WTC11 (cell line): ENCODE measurements around the gene CFAP91. TPM values are rescaled to one million over a fixed set of nuclear protein-coding genes. Genes with fewer than 3 reads are reported as not detected.

ENCODE experiments used
- ARID4B ChIP-seq: sonication (generic); formaldehyde crosslinking; IDR thresholded peaks from 2 replicates; pipeline ENCODE4 v1.8.0; 2023; ENCODE audit warnings: missing genetic modification reagents, mild to moderate bottlenecking, borderline replicate concordance
- ESRRA ChIP-seq: sonication (generic); formaldehyde crosslinking; IDR thresholded peaks from 2 replicates; pipeline ENCODE4 v1.8.1; 2022; ENCODE audit warnings: mild to moderate bottlenecking, missing genetic modification reagents, borderline replicate concordance
- FOXK1 ChIP-seq: sonication (generic); formaldehyde crosslinking; IDR thresholded peaks from 2 replicates; pipeline ENCODE4 v1.8.0; 2022; ENCODE audit warnings: mild to moderate bottlenecking, moderate library complexity, missing genetic modification reagents
- FOXP4 ChIP-seq: sonication (generic); formaldehyde crosslinking; IDR thresholded peaks from 2 replicates; pipeline ENCODE4 v1.8.0; 2022; ENCODE audit warnings: mild to moderate bottlenecking, missing genetic modification reagents
- GABPB1 ChIP-seq: sonication (generic); formaldehyde crosslinking; IDR thresholded peaks from 2 replicates; pipeline ENCODE4 v1.8.1; 2023; ENCODE audit warnings: mild to moderate bottlenecking, missing genetic modification reagents
- GRHL2 ChIP-seq: fragments of 250-450 bp; sonication (Bioruptor Pico); IDR thresholded peaks from 2 replicates; pipeline ENCODE4 v1.8.0; 2022; ENCODE audit warnings: mild to moderate bottlenecking, moderate library complexity; ENCODE audit not compliant: insufficient replicate concordance, severe bottlenecking
- JUN ChIP-seq: sonication (generic); formaldehyde crosslinking; IDR thresholded peaks from 2 replicates; pipeline ENCODE4 v1.8.0; 2023; ENCODE audit warnings: mild to moderate bottlenecking, missing genetic modification reagents
- MXD4 ChIP-seq: fragments of 250-450 bp; sonication (Bioruptor Pico); IDR thresholded peaks from 2 replicates; pipeline ENCODE4 v1.8.0; 2021; ENCODE audit warnings: mild to moderate bottlenecking, moderate library complexity, borderline replicate concordance
- NFATC4 ChIP-seq: fragments of 250-450 bp; sonication (Bioruptor Pico); IDR thresholded peaks from 2 replicates; pipeline ENCODE4 v1.9.0; 2021; ENCODE audit warnings: mild to moderate bottlenecking
- NR1H2 ChIP-seq: sonication (generic); formaldehyde crosslinking; IDR thresholded peaks from 2 replicates; pipeline ENCODE4 v1.9.0; 2021; ENCODE audit warnings: mild to moderate bottlenecking, moderate library complexity, missing genetic modification reagents
- NR3C1 ChIP-seq: sonication (generic); formaldehyde crosslinking; conservative IDR thresholded peaks from 2 replicates; pipeline ENCODE4 v1.8.1; 2023; ENCODE audit warnings: low read depth, mild to moderate bottlenecking, missing genetic modification reagents
- PRRX2 ChIP-seq: fragments of 250-450 bp; sonication (Bioruptor Pico); IDR thresholded peaks from 2 replicates; pipeline ENCODE4 v1.8.0; 2021; ENCODE audit warnings: mild to moderate bottlenecking
- RORB ChIP-seq: fragments of 250-450 bp; sonication (Bioruptor Pico); IDR thresholded peaks from 2 replicates; pipeline ENCODE4 v1.9.0; 2021; ENCODE audit warnings: mild to moderate bottlenecking
- SP1 ChIP-seq: sonication (generic); formaldehyde crosslinking; conservative IDR thresholded peaks from 2 replicates; pipeline ENCODE4 v1.8.1; 2022; ENCODE audit warnings: missing genetic modification reagents
- TCF7 ChIP-seq: sonication (generic); formaldehyde crosslinking; IDR thresholded peaks from 2 replicates; pipeline ENCODE4 v1.8.0; 2022; ENCODE audit warnings: mild to moderate bottlenecking, low read depth, missing genetic modification reagents, moderate library complexity
- TEAD1 ChIP-seq: sonication (generic); formaldehyde crosslinking; IDR thresholded peaks from 2 replicates; pipeline ENCODE4 v1.8.0; 2022; ENCODE audit warnings: mild to moderate bottlenecking, missing genetic modification reagents
- ZNF138 ChIP-seq: sonication (generic); formaldehyde crosslinking; conservative IDR thresholded peaks from 2 replicates; pipeline ENCODE4 v1.8.1; 2022; ENCODE audit warnings: mild to moderate bottlenecking, moderate library complexity, missing genetic modification reagents
- ZNF219 ChIP-seq: sonication (generic); formaldehyde crosslinking; IDR thresholded peaks from 2 replicates; pipeline ENCODE4 v1.8.0; 2023; ENCODE audit warnings: missing genetic modification reagents, mild to moderate bottlenecking, borderline replicate concordance
- ZNF317 ChIP-seq: sonication (generic); formaldehyde crosslinking; IDR thresholded peaks from 2 replicates; pipeline ENCODE4 v1.8.1; 2023; ENCODE audit warnings: low read depth, mild to moderate bottlenecking, moderate library complexity, missing genetic modification reagents, borderline replicate concordance
- ZNF671 ChIP-seq: fragments of 250-450 bp; sonication (Bioruptor Pico); IDR thresholded peaks from 2 replicates; pipeline ENCODE4 v1.8.0; 2021; ENCODE audit warnings: mild to moderate bottlenecking
- ZSCAN18 ChIP-seq: fragments of 250-450 bp; sonication (Bioruptor Pico); IDR thresholded peaks from 2 replicates; pipeline ENCODE4 v2.1.2; 2022; ENCODE audit warnings: mild to moderate bottlenecking, moderate library complexity
- total RNA-seq: library from RNA; stranded (reverse); gene quantifications from 3 replicates; pipeline ENCODE4 v1.2.3, GENCODE V29; 2021
- TF ChIP-seq, protein P1 (sequence below): sonication (generic); formaldehyde crosslinking; IDR thresholded peaks from 2 replicates; pipeline ENCODE4 v1.8.1; 2023; ENCODE audit warnings: mild to moderate bottlenecking, missing genetic modification reagents, moderate library complexity
- TF ChIP-seq, protein P2 (sequence below): sonication (generic); formaldehyde crosslinking; IDR thresholded peaks from 2 replicates; pipeline ENCODE4 v1.8.0; 2022; ENCODE audit warnings: mild to moderate bottlenecking, missing genetic modification reagents
- TF ChIP-seq, protein P3 (sequence below): sonication (generic); formaldehyde crosslinking; IDR thresholded peaks from 2 replicates; pipeline ENCODE4 v1.8.1; 2022; ENCODE audit warnings: missing genetic modification reagents, borderline replicate concordance
- TF ChIP-seq, protein P4 (sequence below): sonication (generic); formaldehyde crosslinking; conservative IDR thresholded peaks from 2 replicates; pipeline ENCODE4 v1.8.1; 2022; ENCODE audit warnings: mild to moderate bottlenecking, missing genetic modification reagents
- TF ChIP-seq, protein P5 (sequence below): fragments of 250-450 bp; sonication (Bioruptor Pico); IDR thresholded peaks from 2 replicates; pipeline ENCODE4 v1.9.0; 2021; ENCODE audit warnings: mild to moderate bottlenecking

Gene CFAP91
- total RNA-seq, 1 experiment from 2014 or later, result 3.5 TPM

DNA sequence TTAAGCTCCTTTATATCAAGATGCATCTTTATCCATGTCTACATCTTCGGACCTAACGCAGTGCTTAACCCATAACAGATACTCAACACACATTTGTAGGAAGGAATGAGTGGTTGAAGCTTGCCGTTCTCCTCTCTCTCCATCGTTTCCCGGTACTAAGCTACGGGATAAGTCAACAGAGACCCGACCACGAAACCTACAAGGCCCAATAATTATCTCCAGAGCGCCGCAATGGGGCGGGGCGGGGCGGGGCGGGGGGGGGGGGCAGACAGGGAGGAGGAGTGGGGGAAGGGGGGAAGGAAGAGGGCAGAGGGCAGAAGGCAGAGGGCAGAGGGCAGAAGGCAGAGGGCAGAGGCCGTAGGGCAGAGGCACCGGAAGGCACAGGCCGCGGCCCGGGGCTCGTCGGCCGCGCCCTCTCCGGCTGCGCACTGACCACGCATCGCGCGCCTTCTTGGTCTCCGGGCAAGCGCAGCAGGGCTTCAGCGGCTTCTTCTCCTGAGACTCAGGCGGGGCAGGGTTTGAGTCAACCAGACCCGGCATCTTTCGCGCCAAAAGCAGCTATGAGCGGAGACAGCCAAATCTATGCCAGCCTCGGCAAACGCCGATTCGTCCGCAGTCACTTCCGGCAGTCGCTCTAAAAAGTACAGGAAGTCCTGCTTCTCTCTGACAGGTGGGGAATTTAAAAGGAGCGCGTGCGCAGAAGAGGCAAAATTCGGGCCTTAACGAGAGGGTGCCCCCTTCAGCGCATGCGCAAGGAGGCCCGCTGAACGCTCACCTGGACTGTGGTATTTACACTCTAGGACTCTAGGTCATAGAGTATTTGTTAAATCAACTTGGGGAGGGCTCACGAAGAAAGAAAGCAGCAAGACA, 25.8 kb upstream of the CFAP91 start, which contains the start of gene COX17 (continued):
- TF ChIP-seq, protein P1, sequence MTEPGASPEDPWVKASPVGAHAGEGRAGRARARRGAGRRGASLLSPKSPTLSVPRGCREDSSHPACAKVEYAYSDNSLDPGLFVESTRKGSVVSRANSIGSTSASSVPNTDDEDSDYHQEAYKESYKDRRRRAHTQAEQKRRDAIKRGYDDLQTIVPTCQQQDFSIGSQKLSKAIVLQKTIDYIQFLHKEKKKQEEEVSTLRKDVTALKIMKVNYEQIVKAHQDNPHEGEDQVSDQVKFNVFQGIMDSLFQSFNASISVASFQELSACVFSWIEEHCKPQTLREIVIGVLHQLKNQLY (CRISPR knock-in tag), result no peak
- TF ChIP-seq ZNF317 (CRISPR knock-in tag), result no peak
- TF ChIP-seq NR1H2 (CRISPR knock-in tag), result no peak
- no peak for TF ChIP-seq ZNF219 (CRISPR knock-in tag)
- TF ChIP-seq ZNF671 (CRISPR knock-in tag), result no peak
- TF ChIP-seq, protein P2, sequence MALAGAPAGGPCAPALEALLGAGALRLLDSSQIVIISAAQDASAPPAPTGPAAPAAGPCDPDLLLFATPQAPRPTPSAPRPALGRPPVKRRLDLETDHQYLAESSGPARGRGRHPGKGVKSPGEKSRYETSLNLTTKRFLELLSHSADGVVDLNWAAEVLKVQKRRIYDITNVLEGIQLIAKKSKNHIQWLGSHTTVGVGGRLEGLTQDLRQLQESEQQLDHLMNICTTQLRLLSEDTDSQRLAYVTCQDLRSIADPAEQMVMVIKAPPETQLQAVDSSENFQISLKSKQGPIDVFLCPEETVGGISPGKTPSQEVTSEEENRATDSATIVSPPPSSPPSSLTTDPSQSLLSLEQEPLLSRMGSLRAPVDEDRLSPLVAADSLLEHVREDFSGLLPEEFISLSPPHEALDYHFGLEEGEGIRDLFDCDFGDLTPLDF, result no peak
- TF ChIP-seq TEAD1 (CRISPR knock-in tag), result 0 out of 2 replicates have a peak, but pooled peaks have one; percentile 47
- peak; percentile 57; the same call in 1 of the 2 replicates for TF ChIP-seq SP1
- TF ChIP-seq, protein P3, sequence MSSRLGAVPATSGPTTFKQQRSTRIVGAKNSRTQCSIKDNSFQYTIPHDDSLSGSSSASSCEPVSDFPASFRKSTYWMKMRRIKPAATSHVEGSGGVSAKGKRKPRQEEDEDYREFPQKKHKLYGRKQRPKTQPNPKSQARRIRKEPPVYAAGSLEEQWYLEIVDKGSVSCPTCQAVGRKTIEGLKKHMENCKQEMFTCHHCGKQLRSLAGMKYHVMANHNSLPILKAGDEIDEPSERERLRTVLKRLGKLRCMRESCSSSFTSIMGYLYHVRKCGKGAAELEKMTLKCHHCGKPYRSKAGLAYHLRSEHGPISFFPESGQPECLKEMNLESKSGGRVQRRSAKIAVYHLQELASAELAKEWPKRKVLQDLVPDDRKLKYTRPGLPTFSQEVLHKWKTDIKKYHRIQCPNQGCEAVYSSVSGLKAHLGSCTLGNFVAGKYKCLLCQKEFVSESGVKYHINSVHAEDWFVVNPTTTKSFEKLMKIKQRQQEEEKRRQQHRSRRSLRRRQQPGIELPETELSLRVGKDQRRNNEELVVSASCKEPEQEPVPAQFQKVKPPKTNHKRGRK, result no peak
- peak; percentile 66; the same call in 1 of the 2 replicates for TF ChIP-seq FOXP4 (CRISPR knock-in tag)
- TF ChIP-seq FOXK1 (CRISPR knock-in tag), result no peak
- no peak for TF ChIP-seq ZSCAN18
- TF ChIP-seq ARID4B, result no peak; the same call in 1 of the 2 replicates
- TF ChIP-seq, protein P4, sequence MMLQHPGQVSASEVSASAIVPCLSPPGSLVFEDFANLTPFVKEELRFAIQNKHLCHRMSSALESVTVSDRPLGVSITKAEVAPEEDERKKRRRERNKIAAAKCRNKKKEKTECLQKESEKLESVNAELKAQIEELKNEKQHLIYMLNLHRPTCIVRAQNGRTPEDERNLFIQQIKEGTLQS (CRISPR knock-in tag), result no peak
- no peak for TF ChIP-seq ZNF138 (CRISPR knock-in tag)
- no peak for TF ChIP-seq MXD4
- TF ChIP-seq GABPB1 (CRISPR knock-in tag), result peak; percentile 54
- TF ChIP-seq NFATC4, result no peak
- no peak for TF ChIP-seq GRHL2
- TF ChIP-seq JUN (CRISPR knock-in tag), result no peak
- no peak for TF ChIP-seq RORB (CRISPR knock-in tag)
- no peak for TF ChIP-seq TCF7 (CRISPR knock-in tag)
- no peak for TF ChIP-seq PRRX2 (CRISPR knock-in tag)
- TF ChIP-seq NR3C1 (CRISPR knock-in tag), result no peak
- no peak for TF ChIP-seq ESRRA
- TF ChIP-seq, protein P5, sequence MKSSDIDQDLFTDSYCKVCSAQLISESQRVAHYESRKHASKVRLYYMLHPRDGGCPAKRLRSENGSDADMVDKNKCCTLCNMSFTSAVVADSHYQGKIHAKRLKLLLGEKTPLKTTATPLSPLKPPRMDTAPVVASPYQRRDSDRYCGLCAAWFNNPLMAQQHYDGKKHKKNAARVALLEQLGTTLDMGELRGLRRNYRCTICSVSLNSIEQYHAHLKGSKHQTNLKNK (CRISPR knock-in tag), result no peak
